Neural crest cell (in vitro differentiated cells): ENCODE measurements around the gene CTPS2. TPM values are rescaled to one million over a fixed set of nuclear protein-coding genes. Genes with fewer than 3 reads are reported as not detected.
"Not testable (repeated sequence)": the region's sequence is repeated elsewhere in the genome, so short reads cannot be mapped to it uniquely, and the experiment has no call there.

ENCODE experiments used
- DNase-seq: peaks from one replicate; pipeline ENCODE4 v3.0.0; 2021; ENCODE audit warnings: low read depth, mixed read lengths, low spot score
- H3K27ac Mint-ChIP-seq: one replicate; pipeline ENCODE4 v1.8.0; 2021; ENCODE audit warnings: mild to moderate bottlenecking, mixed read lengths; ENCODE audit not compliant: unreplicated experiment
- H3K27me3 Mint-ChIP-seq: 2 replicates; pipeline ENCODE4 v1.8.0; 2021; ENCODE audit warnings: low read depth, mild to moderate bottlenecking, mixed read lengths
- H3K36me3 Mint-ChIP-seq: 2 replicates; pipeline ENCODE4 v1.8.0; 2021; ENCODE audit warnings: low read depth, mild to moderate bottlenecking, mixed read lengths
- H3K4me1 Mint-ChIP-seq: 2 replicates; pipeline ENCODE4 v1.8.0; 2021; ENCODE audit warnings: mixed read lengths
- H3K4me3 Mint-ChIP-seq: one replicate; pipeline ENCODE4 v1.8.0; 2021; ENCODE audit warnings: mild to moderate bottlenecking, mixed read lengths
- H3K9me3 Mint-ChIP-seq: 2 replicates; pipeline ENCODE4 v1.8.0; 2021; ENCODE audit warnings: mixed read lengths
- total RNA-seq: library from RNA; stranded (reverse); gene quantifications from 2 replicates; pipeline ENCODE4 v1.2.1, GENCODE V29; 2021
- TF ChIP-seq, protein P1 (sequence below): fragments of 200-600 bp; sonication (generic); conservative IDR thresholded peaks from 2 replicates; pipeline ENCODE4 v1.5.0; 2021; ENCODE audit warnings: antibody characterized with exemption, mild to moderate bottlenecking

Gene CTPS2
- total RNA-seq, 1 donor from 2014 or later: 67.5 TPM

DNA sequence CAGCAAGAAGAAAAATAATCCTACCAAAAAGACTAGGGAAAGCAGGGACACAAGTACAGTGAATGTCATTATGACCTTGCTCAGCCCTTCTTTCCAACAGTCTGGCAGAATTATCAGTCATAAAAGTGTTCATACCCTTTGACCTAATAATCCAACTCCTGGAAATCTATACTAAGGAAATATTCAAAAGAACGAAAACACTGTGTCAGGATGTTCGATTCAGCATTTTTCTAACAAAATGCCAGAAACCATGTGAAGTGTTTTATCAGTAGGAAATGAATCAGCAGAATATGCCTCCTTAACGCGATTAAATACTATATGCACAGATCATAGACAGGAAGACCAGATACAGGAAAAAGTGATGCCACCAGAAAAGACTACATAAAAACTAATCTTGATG lies 78.7 kb downstream of the CTPS2 start:
- peaks cover 17% of the 10 kb centered on the region for H3K36me3 Mint-ChIP-seq
- peaks cover 17% of the 10 kb centered on the region for H3K4me1 Mint-ChIP-seq
- no peak overlapping the region for H3K4me3 Mint-ChIP-seq
- no peak for DNase-seq
- no peak overlapping the region for H3K27ac Mint-ChIP-seq
- no peaks in the 10 kb centered on the region for H3K9me3 Mint-ChIP-seq
- no peaks in the 10 kb centered on the region for H3K27me3 Mint-ChIP-seq
- TF ChIP-seq, protein P1, sequence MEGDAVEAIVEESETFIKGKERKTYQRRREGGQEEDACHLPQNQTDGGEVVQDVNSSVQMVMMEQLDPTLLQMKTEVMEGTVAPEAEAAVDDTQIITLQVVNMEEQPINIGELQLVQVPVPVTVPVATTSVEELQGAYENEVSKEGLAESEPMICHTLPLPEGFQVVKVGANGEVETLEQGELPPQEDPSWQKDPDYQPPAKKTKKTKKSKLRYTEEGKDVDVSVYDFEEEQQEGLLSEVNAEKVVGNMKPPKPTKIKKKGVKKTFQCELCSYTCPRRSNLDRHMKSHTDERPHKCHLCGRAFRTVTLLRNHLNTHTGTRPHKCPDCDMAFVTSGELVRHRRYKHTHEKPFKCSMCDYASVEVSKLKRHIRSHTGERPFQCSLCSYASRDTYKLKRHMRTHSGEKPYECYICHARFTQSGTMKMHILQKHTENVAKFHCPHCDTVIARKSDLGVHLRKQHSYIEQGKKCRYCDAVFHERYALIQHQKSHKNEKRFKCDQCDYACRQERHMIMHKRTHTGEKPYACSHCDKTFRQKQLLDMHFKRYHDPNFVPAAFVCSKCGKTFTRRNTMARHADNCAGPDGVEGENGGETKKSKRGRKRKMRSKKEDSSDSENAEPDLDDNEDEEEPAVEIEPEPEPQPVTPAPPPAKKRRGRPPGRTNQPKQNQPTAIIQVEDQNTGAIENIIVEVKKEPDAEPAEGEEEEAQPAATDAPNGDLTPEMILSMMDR: no peak

DNA sequence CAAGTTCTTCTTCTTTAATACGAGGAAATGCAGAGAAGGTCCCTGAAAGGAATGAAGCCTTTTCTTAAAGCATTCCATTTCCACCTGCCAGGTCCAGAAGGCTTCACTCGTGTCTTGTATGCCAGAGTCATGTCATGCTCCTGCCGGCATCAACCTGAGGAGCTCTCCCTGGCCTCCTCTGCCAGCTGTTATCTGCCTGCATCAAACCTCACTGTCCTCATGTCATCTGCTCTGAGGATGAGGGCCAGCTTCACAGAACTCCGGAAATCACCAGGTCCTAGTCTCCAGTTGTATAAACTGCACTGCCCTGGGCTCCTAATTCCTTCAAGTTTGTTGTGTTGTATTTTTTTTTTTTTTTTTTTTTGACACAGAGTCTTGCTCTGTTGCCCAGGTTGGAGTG lies 82.6 kb downstream of the CTPS2 start:
- Mint-ChIP-seq H3K27me3 (no peaks in the 10 kb centered on the region), H3K4me3 (no peak overlapping the region), H3K36me3 (peaks cover 17% of the 10 kb centered on the region), H3K27ac (peak overlapping the region; percentile 9), H3K9me3 (no peaks in the 10 kb centered on the region), H3K4me1 (peaks cover 20% of the 10 kb centered on the region)
- TF ChIP-seq, protein P1: no peak
- no peak for DNase-seq

DNA sequence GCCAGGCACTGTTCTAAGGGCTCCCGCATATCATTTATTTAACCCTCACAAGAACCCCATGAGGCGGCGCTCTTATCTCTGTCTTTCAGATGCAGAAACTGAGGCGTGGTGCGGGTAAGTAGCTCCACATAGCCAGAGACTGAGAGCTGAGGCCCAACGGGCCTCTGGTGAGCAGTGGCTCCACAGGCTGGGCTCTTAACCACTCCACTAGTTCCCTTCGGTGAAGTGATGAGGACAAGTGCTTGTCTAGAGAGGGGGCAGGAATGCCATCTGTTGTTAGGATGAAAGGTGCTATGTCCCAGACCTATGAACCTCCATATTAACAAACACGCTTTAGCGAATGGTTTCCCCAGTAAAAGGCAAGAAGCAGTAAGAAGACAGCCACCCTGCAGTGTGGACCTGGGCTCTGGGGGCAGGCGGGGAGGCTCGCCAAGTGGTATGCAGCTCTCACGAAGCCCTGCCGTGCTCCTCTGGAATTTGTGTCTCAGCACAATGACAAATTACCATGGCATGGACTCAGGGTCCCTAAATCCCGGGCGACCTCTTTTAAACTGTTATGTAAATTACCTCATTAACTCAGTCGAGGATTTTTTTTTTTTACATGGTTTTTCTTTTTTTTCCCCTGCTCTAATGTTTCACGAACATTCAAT lies 83.4 kb downstream of the CTPS2 start:
- Mint-ChIP-seq H3K9me3 (no peaks in the 10 kb centered on the region), H3K27ac (peak overlapping the region; percentile 9), H3K27me3 (no peaks in the 10 kb centered on the region), H3K4me1 (peaks cover 20% of the 10 kb centered on the region), H3K36me3 (peaks cover 16% of the 10 kb centered on the region), H3K4me3 (no peak overlapping the region)
- TF ChIP-seq, protein P1: no peak
- DNase-seq: no peak

DNA sequence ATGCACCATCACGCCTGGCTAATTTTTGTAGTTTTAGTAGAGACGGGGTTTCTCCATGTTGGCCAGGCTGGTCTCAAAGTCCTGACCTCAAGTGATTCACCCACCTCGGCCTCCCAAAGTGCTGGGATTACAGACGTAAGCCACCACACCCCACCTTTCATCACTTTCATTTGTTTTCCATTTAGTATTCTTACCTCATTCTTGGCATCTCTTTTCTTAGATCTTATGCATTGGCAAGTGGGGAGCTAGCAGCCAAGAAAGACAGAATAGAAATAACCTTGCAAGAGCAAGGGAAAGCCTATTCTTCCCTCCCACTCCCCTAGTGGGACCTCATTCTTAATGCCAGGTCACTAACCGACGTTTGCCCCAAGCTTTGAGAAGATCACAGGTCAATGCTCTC lies 84.0 kb downstream of the CTPS2 start:
- Mint-ChIP-seq H3K36me3 (peaks cover 14% of the 10 kb centered on the region), H3K27ac (peak overlapping the region; percentile 23)

DNA sequence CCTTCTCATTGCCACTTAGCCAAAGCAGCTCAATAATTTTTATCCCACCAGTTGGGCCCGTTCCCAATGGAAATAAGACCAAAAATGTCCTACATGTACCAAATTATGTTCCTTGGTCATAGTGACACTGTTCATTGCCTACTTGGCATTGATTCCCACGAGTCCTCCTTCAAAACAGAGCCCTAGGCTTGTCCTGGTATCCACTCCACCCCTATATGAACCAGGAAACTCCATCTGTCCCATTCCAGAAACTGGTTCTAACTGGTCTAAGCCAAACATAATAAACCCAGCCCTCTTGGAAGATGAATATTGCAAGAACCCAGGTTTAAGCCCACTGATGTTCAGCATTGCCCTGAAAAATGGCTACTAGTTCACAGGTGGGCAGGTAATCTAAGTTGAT lies 93.4 kb downstream of the CTPS2 start:
- peaks cover 35% of the 10 kb centered on the region for H3K36me3 Mint-ChIP-seq
- TF ChIP-seq, protein P1: no peak

More for the DNA sequence above, 84.0 kb downstream of the CTPS2 start:
- not testable (repeated sequence) for DNase-seq, H3K4me3 Mint-ChIP-seq, H3K27me3 Mint-ChIP-seq, H3K9me3 Mint-ChIP-seq
- H3K4me1 Mint-ChIP-seq: peaks cover 20% of the 10 kb centered on the region

DNA sequence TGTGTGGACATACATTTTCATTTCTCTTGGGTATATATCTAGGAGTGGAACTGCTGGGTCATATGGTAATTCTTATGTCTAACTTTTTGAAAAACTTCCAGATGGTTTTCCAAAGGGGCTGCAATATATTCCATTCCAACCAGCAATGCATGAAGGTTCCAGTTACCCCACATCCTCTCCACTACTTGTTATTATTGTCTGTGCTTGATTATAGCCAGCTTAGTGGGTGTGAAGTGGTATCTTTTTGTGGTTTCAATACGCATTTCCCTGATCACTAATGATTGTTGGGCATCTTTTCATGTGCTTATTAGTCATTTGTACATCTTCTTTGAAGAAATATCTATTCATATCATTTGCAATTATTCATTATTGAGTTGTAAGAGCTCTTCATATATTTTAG lies 94.0 kb downstream of the CTPS2 start:
- no peak overlapping the region for H3K27ac Mint-ChIP-seq
- no peaks in the 10 kb centered on the region for H3K27me3 Mint-ChIP-seq
- no peak for DNase-seq
- H3K4me3 Mint-ChIP-seq: no peak overlapping the region
- TF ChIP-seq, protein P1: no peak
- peaks cover 3% of the 10 kb centered on the region for H3K9me3 Mint-ChIP-seq
- no peaks in the 10 kb centered on the region for H3K4me1 Mint-ChIP-seq
- peaks cover 39% of the 10 kb centered on the region for H3K36me3 Mint-ChIP-seq

More for the DNA sequence above, 93.4 kb downstream of the CTPS2 start:
- peaks cover 3% of the 10 kb centered on the region for H3K9me3 Mint-ChIP-seq
- no peak for DNase-seq
- no peaks in the 10 kb centered on the region for H3K27me3 Mint-ChIP-seq
- H3K4me1 Mint-ChIP-seq: no peaks in the 10 kb centered on the region
- H3K4me3 Mint-ChIP-seq: no peak overlapping the region
- H3K27ac Mint-ChIP-seq: no peak overlapping the region
